ENCODE measurements around the gene PPFIA3.
"Not testable (repeated sequence)": the region's sequence is repeated elsewhere in the genome, so short reads cannot be mapped to it uniquely, and the experiment has no call there.

Gene PPFIA3

DNA sequence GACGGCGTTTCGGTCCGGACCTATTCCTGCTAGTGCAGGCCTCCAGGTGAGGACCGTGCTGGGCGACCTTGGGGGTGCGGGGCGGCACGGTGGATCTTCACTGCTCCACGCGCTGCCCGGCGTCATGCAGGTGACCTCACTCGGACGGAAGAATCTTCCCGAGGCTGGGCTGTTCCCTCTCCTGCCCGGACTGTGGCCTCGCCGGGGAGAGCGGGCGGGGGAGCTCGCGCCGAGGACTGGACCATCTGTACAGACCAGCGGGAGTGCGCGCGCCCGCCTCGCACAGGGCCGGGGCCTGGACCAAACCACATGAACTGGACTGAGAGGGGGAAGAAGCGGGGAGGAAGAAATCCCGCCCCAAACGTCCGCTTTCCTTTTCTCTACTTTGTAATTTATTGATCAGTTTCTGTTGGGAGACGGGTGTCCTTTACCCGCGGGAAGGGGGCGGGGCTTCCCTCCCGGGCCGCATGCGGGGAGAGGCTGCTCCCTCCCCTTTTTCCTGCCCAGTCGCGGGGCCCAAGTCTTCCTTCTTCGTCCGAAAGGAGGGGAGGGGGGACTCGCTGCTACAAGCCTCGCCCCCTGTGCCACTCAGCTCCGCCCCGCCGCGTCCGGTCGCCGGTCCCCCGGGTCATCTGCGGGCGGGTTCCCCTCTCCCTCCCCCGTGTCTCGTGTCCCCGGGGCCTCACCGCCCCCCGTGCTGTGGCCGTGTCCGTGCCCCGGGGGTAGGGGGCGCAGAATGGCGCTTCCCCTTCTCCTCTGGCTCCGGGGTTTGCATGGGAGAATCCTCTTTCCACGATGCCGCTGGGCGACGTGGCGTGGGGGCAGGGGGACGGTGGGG lies 31.0 kb downstream of the PPFIA3 start:
- DNase-seq (ENCODE audit: low read depth), result no peak

- no peak for DNase-seq (ENCODE audit: low read depth)
Observed at GRCh38 chr19:49150944-49151243, 31.6 kb downstream of the PPFIA3 start.

- no peak for DNase-seq (ENCODE audit: low read depth)
Observed at GRCh38 chr19:49151267-49152118, 32.1 kb downstream of the PPFIA3 start.

GRCh38 chr19:49152119-49152550 lies 32.8 kb downstream of the PPFIA3 start:
- DNase-seq (ENCODE audit: low read depth), result no peak

DNA sequence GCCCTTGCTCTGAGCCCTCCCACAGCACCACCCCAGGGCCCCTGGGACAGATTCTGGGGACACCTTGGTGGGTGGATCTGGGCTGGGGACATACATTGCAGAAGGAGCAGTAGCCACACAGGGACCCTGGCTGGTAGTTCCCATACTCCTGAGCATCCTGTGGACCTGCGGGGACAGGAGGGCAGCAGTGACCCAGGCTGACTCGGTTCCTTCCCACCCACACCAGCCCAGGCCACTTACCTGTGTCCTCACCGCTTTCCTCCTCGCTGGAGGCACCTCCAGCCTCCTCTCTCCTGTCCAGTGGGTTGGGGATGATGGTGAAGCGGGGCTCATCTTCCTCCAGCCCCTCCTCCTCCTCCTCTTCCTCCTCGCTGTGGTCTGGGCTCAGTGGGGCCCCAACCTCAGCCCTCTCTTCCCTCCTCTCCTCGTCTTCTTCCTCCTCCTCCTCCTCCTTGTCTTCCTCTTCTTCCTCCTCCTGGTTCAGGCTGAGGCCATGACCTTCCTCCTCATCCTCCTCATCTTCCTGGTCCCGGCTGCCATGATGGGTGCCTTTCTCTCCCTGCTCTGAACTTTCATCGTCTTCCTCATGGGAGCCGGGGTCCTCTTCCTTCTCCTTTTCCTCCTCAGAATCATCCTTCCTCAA lies 33.9 kb downstream of the PPFIA3 start:
- DNase-seq (ENCODE audit: low read depth), result no peak

DNA sequence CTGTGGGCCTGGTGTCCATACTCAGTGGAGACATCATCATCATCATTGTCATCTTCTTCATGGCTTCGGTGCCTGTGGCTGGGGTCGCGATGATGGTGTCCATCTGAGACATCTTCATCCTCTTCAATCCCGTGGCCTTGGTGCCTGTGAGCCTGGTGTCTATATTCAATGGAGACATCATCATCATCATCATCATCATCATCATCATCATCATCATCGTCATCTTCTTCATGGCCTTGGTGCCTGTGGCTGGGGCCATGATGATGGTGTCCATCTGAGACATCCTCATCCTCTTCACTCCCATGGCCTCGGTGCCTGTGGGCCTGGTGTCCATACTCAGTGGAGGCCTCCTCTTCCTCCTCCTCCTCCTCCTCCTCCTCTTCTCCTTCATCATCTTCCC lies 34.9 kb downstream of the PPFIA3 start:
- no peak for DNase-seq (ENCODE audit: low read depth)

GRCh38 chr19:49155005-49155819 lies 35.9 kb downstream of the PPFIA3 start, which contains the start of gene HRC:
Gene HRC, minus strand, starts transcription at chr19:49155396. Its CDS starts 159 bp downstream, at chr19:49155237.
- no peak for DNase-seq (ENCODE audit: low read depth)

- no peak for DNase-seq (ENCODE audit: low read depth)
Observed at GRCh38 chr19:49155820-49156346, 36.5 kb downstream of the PPFIA3 start.

DNA sequence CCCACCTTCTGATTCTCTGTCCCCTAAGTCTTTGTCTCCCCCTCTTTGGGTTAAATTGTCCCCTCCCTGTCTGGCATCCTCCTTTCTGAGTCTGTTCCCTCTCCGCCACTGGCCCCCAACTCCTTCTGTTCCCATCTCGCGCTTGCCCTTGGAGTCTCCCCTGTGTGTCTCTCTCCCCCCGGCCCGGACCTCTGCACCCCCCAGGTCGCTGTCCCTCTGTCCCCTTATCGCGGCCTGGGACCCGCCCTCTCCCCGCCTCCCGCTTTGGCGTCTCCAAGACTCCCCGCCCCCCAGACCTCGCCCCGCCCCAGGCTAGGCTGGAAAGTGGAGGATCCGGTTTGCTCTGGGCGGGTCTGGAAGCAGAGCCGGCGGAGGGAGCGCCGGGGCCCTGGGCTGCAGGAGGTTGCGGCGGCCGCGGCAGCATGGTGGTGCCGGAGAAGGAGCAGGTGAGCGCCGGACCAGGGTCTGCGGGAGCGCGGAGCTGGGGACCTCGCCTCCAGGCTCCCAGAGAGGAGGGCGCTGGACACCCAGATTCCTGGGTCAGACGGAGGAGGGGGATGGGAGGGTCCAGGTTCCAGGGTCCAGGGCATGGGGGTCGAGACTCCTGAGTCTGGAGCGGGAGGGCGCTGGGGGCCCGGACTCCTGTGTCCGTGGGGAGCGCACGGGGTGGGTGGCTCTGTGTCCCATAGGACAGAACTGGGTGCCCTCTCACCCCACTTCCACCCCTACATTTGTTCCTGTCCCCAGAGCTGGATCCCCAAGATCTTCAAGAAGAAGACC lies 38.3 kb downstream of the PPFIA3 start, which contains the start of gene TRPM4:
TSS of gene TRPM4 (plus strand) at position 348 of the 780 bp plus-strand sequence. CDS start at position 423, 75 bp downstream.
- DNase-seq (ENCODE audit: low read depth), result peak; percentile 44

DNA sequence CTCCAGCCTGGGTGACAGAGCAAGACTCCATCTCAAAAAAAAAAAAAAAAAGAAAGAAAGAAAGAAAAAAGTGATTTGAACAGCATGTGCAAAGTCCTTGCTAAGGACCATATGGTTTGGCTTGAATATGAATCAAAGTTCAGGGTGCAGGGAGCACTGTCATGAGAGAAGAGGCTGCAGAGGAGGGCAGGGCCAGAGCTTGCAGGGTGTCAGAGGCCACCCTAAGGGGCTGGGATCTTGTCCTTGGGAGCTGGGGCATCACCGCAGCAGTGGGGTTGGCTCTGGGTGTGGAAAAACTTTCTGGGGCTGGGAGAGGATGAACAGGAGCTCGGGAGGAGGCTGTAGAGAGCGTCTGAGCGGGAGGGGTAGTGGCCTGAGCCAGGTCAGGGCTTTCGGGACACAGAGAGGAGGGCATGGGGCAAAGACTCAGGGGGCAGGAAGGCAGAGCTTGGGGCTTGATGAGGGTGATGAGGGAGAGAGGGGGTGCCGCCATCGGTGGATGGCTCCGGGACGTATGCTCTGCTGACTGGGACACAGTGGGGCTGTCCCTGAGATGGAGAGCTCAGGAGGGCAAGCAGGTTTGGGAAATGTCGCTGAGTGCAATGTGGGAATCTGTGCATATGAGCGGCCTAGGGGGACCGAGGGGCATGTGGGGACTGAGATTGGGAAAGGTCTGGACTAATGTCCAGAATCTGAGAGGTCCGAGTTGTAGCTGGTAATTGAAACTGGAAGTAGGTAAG lies 41.3 kb downstream of the PPFIA3 start:
- DNase-seq (ENCODE audit: low read depth), result no peak

GRCh38 chr19:49161987-49162386 lies 42.6 kb downstream of the PPFIA3 start:
- DNase-seq (ENCODE audit: low read depth), result no peak

GRCh38 chr19:49165111-49165750 lies 45.9 kb downstream of the PPFIA3 start:
- no peak for DNase-seq (ENCODE audit: low read depth)

- DNase-seq (ENCODE audit: low read depth), result no peak
Observed at GRCh38 chr19:49165865-49166301, 46.5 kb downstream of the PPFIA3 start.

DNA sequence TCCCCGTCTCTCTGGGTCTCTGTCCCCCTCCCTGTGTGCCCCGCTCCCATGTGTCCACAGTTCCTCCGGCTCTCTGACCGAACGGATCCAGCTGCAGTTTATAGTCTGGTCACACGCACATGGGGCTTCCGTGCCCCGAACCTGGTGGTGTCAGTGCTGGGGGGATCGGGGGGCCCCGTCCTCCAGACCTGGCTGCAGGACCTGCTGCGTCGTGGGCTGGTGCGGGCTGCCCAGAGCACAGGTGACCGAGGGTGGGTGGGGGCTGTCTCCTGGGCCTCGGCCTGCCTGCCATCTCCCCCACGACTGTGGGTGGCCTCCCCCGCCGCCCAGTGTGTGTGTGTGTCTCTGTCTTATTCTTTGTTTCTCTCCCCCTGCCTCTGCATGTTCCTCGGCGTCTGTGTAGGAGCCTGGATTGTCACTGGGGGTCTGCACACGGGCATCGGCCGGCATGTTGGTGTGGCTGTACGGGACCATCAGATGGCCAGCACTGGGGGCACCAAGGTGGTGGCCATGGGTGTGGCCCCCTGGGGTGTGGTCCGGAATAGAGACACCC lies 48.6 kb downstream of the PPFIA3 start:
- no peak for DNase-seq (ENCODE audit: low read depth)

DNA sequence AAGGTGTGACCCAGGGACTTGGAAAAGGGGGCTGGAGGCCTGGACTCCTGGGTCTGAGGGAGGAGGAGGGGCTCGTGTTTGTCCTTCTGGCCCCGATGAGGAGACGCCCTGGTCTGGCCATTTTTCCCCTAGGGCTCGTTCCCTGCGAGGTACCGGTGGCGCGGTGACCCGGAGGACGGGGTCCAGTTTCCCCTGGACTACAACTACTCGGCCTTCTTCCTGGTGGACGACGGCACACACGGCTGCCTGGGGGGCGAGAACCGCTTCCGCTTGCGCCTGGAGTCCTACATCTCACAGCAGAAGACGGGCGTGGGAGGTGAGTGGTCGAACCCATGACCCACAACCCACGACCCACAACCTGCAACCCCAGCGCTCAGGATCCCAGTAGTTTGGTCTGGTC lies 49.1 kb downstream of the PPFIA3 start:
- no peak for DNase-seq (ENCODE audit: low read depth)

GRCh38 chr19:49173198-49173597 lies 53.9 kb downstream of the PPFIA3 start:
- no peak for DNase-seq (ENCODE audit: low read depth)

DNA sequence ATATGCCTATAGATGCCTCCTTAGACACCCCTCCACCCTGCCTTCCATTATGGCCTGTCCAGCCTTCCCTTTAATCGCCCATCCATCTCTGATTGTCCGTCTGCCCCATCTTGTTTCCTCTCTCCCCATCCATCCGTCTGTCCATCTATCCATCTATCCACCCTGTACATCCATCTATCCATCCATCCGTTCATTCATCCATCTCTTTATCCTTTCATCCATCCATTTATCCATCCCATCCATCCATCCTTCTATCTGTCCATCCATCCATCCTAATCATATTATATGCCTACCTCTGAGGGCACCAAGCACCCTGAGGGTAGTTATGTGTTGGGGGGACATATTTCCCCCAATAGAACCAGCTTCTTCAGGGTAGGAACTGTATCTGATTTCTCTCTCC lies 61.3 kb downstream of the PPFIA3 start:
- DNase-seq (ENCODE audit: low read depth), result no peak

DNA sequence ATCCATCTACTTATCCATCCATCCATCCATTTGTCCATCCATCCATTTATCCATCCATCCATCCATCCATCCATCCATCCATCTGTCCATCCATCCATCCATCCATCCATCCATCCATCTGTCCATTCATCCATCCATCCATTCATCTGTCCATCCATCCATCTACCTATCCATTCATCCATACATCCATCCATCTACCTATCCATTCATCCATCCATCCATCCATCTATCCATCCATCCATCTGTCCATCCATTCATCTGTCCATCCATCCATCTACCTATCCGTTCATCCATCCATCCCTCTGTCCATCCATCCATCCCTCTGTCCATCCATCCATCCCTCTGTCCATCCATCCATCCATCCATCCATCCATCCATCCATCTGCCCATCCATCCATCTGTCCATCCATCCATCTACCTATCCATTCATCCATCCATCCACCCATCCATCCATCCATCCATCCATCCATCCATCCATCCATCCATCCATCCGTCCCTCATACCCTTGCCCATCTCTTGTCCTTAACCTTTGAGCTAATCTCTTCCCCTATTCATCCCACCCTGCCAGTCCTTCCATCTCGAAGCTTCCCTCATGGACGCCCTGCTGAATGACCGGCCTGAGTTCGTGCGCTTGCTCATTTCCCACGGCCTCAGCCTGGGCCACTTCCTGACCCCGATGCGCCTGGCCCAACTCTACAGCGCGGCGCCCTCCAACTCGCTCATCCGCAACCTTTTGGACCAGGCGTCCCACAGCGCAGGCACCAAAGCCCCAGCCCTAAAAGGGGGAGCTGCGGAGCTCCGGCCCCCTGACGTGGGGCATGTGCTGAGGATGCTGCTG lies 62.9 kb downstream of the PPFIA3 start:
- not testable (repeated sequence) for DNase-seq (ENCODE audit: low read depth)

All from stimulated activated CD8-positive, alpha-beta memory T cell treated with anti-CD3 and anti-CD28 coated beads, Interleukin-4, amount 100 ng/mL, for 24 hours (primary cell).